Measurements from ENCODE around the gene OOEP.

Gene OOEP

DNA sequence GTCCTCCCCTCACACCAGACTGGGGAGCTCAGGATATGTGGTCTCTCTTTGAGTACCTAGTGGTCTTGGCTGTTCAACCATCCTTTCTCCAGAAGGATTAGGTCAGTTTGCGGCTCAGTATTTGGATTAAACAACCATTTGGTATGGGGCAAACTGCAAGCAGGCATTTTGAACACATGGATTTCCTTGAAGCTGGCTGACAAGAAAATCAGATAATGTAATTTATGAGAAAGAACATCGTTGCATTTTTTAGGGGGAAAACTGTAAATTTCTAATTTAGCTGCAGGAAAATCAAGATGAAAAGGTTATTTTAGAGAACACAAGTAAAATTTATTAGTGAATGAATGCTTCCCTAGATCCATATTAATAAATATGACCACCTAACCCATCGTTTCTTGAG, 40.9 kb downstream of the OOEP start:
- no peak for DNase-seq (ENCODE audit: low spot score)
- TF ChIP-seq, protein P1, sequence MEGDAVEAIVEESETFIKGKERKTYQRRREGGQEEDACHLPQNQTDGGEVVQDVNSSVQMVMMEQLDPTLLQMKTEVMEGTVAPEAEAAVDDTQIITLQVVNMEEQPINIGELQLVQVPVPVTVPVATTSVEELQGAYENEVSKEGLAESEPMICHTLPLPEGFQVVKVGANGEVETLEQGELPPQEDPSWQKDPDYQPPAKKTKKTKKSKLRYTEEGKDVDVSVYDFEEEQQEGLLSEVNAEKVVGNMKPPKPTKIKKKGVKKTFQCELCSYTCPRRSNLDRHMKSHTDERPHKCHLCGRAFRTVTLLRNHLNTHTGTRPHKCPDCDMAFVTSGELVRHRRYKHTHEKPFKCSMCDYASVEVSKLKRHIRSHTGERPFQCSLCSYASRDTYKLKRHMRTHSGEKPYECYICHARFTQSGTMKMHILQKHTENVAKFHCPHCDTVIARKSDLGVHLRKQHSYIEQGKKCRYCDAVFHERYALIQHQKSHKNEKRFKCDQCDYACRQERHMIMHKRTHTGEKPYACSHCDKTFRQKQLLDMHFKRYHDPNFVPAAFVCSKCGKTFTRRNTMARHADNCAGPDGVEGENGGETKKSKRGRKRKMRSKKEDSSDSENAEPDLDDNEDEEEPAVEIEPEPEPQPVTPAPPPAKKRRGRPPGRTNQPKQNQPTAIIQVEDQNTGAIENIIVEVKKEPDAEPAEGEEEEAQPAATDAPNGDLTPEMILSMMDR (IDR thresholded peaks at IDR 0.05; ENCODE audit: extremely low read depth, missing control alignments), result no peak

DNA sequence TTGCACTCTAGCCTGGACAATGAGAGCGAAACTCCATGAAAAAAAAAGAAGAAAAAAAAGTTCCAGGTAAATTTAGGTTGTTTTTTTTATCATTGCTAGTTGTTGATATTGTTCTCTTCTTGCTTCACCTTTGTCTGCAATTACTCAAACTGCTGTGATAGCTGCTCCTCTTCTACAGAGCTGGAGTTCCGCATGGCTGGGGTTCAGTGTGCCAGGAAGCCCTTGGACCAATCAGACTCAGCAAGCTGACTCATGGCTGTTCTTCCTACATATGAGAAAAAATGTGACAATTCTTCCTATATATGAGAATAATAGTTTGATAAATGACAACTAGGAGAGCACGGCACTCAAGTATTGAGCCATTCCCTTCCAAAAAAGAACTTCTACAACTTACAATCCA, 44.0 kb downstream of the OOEP start:
- DNase-seq (ENCODE audit: low spot score), result no peak
- TF ChIP-seq, protein P1 (IDR thresholded peaks at IDR 0.05; ENCODE audit: extremely low read depth, missing control alignments), result no peak

DNA sequence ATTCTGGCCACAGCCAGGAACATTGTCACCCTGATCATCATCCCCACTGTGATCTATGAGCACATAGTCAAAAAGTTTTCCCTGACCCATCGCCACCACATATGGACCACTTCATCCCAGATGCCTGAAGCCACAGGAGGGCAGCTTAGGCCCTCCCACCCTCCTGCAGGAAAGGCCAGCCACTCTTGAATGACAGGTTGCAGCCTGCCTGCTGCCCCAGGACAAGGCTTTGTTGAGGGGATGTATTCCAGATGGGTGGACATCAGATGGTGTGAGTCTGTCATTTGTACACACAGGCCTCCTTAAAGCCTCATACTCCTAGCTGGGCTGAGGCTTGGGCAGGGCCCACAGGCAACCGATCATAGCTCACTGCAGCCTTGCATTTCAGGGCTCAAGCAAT, 46.4 kb downstream of the OOEP start:
- DNase-seq (ENCODE audit: low spot score), result no peak
- TF ChIP-seq, protein P1 (IDR thresholded peaks at IDR 0.05; ENCODE audit: extremely low read depth, missing control alignments), result no peak

All from GM20000 (cell line).